Stimulated activated CD8-positive, alpha-beta memory T cell treated with anti-CD3 and anti-CD28 coated beads, Interleukin-15, amount 100 ng/mL, for 1 hour (primary cell): ENCODE results near the gene MTHFR.

Source experiments
- DNase-seq: peaks from one replicate; pipeline ENCODE4 v3.0.0-alpha.2; 2020; ENCODE audit warnings: low read depth

MTHFR gene

DNA sequence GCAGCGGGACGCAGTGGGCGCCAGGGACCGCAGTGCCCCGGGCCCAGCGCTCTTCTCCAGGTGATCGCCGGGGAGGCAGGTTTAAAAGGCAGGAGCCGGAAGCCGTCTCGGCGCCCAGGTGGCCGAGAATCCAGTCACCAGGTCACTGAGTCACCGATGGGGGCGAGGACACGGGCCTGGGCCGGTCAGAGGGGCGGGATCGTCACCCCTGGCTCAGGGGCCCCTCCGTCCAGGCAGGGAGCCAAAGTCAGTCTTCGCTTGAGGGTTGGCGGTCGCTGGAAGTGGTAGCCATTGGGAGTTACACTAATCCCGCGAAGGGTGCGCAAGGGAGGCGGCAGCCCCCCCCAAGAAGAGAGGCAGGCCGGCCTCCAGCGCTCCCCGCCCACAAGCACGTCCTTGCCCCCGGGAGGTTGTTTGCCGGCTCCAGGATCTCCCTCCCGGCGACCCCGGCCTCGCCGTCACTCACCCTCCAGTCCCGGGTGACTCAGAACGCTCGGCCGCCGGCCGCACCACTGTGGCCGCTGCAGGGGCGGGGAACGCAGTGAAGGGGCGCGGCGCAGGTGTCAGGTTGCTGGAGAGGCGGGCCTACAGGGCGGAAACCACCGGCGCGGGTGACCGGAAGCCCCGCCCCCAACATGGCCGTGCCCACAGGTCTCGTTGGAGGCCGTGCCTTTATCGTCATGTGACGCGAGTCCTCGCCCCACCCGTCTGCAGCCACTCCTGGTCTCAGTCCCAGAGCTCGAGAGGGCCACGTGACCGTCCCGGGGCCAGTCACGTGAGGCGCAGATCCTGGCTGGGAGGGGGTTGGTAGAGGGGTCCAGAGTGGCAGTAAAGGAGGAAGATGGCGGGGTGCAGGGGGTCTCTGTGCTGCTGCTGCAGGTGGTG, at the start of gene MTHFR, which contains the start of gene CLCN6:
TSS of gene MTHFR (minus strand) at position 543 of the 885 bp plus-strand sequence. CDS start 2,848 bp downstream, outside the sequence.
TSS of gene CLCN6 (plus strand) at position 770 of the 885 bp plus-strand sequence. CDS start at position 842, 72 bp downstream.
- DNase-seq = peak; percentile 93

DNA sequence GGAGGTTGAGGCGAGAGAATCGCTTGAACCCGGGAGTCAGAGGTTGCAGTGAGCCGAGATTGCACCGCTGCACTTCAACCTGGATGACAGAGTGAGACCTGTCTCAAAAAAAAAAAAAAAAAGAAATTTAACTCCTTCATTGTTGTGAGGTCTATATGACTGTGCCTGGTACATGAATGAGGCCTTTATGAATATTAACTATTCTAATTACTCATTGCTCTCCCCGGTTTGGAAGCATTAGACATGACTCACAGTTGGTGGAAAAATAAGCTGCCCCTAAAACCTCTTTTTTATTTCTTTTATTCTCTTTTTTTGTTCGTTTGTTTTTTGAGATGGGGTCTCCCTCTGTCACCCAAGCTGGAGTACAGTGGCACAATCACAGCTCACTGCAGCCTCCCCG, 49.7 kb upstream of the MTHFR start:
- no peak for DNase-seq

DNA sequence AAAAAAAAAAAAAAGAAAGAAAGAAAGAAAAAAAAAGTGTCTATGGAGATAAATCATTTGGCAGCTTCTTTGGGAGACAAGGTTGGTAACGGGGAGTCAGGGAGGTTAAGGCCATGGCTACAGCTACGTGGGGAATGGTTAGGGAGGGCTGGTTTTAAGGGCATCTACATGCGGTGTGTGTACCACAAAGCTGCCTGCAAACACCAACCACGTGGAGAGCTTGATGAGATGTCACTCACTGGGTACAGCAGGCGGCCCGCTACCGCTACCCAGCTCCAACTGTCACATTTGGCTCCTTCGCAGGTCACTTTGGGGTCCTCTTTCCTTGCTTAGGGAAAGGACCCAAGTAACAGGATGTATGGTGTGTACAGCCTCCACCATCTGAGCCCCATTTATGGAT, 48.8 kb upstream of the MTHFR start:
- DNase-seq = no peak

DNA sequence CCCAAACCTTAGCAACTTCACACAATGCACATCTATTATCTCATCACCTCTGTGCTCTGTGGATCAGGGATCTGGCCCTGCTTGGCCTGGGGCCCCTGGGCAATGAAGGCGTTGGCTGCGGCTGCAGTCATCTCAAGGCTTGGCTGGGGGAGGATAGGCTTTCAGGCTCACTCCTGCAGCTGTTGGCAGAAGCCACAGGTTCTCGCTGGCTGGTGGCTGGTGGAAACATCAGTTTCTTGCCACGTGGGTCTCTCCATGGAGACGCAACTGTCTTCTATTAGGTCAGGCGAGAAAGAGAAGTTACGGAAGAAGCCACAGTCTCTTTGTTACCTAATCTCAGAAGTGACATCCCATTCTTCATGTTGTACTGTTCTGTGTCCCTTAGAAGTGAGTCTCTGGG, 45.4 kb upstream of the MTHFR start:
- no peak for DNase-seq

DNA sequence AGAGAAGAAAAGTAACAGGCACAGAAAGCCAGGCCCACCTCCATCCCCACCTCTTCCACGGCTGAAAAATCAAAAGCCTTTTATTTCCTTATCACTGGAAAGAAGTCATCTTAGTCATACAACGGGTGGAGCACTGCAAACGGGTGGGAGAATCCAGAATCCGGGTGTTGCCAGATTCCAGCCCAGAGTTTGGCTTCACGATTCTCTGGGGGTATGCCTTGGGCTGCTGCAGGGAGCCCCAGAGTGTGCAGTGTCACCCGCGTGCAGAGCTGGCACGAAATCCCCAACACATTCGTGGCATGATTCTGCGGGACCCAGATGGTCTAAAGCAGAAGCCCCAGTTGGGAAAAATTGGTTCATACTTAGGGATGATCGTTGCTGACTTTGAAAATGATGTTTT, 44.4 kb upstream of the MTHFR start:
- no peak for DNase-seq

DNA sequence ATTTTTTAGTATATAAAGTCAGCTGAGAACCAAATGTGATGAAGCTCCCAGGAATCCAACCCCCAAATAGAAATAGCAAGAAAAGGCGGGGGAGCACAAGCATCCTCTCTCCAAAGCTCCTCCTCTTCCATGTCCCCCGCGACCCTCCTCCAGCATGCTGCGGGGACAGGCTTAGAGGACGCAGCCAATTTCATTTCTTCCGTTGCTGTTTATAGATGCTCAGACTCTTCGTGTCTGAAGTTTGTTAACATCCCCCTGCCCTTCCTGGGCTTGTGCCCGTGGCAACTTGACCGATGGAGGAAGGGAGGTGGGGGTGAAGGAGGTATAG, 42.6 kb upstream of the MTHFR start:
- no peak for DNase-seq

DNA sequence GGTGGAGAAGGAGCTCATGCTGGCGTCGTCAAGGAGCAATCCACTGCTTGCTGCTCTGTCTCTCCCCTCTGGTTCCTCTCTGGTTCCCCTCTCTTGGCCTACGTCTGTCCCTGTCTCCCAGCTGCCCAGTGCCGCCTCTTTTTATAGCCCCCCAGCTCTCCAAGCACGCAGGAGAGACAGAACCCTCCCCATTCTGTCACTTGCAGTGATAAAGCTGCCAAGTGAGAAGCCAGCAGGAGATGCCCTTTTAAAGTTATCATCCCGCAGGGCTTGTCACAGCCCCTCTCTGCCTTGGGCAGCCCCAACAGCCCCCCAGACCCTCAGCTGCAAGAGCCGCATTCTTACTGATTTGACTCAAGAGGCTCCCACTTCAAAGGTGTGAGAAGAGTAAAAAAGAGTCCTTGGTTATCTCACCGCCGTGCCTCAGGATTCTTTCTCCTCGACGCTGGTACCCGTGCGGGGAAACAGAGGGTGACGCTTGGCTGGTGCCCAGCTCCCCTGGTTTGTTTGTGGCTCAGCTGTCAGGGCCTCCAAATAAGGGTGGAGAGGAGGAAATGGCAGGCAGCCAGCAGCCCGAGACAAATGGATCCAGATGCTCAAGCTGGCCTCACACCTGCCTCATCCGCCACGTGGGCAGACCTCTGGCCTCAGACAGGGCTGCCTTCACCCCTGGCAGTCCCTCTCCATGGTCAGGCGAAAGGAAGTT, 42.1 kb upstream of the MTHFR start, which contains the start of gene NPPA:
TSS of gene NPPA (minus strand) at position 117 of the 706 bp plus-strand sequence. CDS start at position 18, 99 bp downstream.
- DNase-seq = no peak

DNA sequence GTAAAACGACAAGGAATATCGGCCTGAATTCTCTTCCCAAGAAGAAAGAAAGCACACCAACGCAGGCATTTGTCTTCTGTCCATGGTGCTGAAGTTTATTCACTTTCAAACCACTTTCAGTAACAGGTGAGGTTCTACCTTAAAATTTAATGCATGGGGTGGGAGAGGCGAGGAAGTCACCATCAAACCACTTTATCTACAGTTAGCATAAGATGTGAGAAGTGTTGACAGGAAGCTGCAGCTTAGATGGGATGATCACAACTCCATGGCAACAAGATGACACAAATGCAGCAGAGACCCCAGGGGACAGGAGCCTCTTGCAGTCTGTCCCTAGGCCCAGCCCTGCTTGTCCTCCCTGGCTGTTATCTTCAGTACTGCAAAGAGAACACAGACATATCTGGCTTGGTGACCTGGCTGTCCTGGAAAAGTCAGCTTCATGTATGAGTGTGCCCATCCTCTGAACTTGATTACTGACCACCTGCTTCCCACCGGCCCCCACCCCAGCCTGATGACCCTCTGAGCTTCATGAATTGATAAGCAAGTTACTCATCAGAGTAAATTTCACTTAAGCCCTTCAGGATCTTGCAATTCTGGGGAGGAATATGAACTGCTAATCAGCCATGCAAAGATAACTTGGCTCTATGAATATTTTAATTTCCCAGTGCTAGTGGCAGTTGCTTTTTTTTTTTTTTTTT, 40.0 kb upstream of the MTHFR start:
- DNase-seq = no peak

DNA sequence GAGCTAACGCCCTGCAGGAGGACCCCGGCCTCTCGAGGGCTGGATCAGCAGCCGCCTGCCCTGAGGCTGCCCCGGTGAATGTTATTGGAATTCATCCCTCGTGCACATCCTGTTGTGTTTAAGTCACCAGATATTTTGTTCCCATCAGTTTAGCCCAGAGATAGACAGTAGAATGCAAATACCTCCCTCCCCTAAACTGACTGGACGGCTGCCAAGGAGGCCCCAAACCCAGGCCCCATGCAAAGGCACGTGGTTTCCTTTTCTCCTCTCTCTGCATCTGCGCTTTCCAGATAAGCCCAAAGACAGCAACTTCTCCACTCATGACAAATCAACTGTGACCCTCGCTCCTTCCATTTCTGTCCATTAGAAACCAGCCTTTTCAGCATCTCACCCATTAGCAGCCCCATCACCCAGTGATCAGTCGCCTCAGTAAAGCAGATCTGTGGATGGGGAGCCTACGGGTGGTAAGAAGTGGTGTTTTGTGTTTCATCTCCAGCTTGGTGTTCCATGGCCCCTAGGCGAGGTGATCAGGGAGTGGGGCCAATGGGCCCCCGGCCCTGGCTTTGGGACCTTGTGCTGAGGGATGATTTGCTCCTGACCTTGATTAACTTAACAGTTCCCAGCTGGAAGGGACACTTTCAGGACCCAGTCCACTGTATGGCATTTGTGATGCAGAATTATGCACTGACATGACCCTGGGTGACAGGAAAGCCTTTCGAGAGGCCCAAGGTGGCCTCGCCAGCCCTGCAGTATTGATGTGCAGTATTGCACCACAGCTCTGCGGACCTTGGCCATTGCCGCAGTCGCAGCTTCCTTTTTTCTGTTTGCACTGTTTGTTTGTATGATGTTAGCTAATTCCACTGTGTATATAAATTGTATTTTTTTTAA, 36.6 kb upstream of the MTHFR start:
- DNase-seq = no peak

DNA sequence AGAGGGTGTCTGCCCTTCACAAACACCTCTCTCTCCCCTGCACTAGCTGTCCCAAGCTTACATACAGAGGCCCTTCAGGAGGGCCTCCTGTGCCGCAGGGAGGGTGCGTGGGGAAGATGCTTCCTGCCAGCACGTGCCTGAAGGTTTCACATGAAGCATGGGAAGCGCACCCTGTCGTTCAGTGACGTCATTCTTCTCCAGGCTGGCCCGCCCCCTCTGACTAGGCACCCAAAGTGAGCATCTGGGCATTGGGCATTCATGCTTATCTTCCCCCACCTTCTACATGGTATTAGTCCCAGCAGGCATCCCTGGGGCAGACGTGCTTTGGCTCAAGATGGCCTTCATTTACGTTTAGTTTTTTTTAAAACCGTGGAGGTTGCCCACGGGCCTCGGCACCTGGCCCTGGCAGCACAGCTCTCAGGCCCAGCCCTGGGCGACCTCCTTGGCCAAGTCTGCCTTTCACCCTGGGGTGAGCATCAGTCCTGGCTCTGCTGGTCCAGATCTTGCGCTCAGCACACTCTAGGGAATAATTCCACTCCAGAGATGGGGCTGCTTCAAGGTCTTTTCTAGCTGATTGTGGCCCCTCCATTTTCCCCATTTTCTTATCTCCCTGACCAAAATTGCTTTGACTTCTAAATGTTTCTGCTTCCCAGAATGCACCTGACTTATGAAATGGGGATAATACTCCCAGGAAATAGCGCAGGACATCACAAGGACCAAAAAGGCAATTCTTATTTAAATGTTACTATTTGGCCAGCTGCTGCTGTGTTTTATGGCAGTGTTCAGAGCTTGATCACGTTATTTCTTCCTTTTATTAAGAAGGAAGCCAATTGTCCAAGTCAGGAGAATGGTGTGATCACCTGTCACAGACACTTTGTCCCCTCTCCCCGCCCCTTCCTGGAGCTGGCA, 35.7 kb upstream of the MTHFR start:
- DNase-seq = no peak

DNA sequence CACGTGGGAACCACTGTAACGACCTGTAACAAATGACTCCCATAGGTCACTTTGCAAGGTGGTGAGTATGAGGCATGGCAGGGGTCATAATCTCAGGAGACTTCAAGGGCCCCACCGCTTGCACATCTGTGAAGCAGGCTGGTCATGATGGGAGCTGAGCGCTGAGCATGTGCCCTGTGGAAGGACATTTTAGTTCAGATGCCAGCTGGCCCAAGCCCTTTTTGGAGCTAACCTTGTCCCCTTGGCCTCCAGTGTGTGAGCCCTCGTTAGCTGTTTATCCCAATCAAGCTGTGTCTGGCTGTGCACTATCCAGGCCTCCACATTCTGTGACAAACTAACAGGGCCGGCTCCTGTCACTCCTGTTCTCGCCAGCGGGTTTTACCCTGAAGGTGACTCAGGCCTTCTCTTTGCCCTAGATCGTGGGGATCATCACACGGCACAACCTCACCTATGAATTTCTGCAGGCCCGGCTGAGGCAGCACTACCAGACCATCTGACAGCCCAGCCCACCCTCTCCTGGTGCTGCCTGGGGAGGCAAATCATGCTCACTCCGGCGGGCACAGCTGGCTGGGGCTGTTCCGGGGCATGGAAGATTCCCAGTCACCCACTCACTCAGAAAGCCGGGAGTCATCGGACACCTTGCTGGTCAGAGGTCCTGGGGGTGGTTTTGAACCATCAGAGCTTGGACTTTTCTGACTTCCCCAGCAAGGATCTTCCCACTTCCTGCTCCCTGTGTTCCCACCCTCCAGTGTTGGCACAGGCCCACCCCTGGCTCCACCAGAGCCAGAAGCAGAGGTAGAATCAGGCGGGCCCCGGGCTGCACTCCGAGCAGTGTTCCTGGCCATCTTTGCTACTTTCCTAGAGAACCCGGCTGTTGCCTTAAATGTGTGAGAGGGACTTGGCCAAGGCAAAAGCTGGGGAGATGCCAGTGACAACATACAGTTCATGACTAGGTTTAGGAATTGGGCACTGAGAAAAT, 34.3 kb upstream of the MTHFR start:
- DNase-seq = no peak

DNA sequence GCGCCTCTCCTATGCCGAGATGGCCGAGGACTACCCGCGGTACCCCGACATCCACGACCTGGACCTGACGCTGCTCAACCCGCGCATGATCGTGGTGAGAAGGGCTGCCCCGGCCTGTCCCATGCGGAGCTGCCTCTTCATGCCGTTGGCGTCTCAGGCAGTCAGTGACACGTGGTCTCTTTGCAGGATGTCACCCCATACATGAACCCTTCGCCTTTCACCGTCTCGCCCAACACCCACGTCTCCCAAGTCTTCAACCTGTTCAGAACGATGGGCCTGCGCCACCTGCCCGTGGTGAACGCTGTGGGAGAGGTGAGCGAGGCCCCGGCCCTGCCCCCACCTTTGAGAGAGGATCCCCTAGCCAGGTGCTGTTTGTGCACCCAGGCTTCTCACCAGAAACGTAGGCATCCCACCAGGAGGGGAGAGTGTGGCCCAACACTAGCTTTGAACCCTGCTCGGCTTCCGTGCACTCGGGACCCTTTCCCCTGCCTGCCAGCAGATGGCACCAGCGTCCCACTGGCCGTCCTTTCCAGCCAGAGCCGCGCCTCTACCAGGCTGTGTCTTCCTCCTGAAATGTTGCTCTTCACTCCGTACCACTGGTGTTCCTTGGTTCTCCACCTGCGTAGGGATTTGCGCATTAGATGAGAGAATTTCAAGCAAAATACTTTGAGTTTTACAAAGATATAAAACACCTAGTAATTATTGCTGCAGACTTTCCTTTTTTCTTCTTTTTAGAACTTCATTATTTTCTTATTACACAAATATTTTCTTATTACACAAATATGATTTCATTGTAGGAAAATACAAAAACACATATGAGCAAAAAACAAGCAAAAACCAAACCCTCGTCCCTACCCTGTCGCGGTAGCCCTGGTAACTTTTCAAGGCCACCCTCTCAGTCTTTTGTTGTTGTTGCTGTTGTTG, 32.8 kb upstream of the MTHFR start:
- peak; percentile 51 for DNase-seq

DNA sequence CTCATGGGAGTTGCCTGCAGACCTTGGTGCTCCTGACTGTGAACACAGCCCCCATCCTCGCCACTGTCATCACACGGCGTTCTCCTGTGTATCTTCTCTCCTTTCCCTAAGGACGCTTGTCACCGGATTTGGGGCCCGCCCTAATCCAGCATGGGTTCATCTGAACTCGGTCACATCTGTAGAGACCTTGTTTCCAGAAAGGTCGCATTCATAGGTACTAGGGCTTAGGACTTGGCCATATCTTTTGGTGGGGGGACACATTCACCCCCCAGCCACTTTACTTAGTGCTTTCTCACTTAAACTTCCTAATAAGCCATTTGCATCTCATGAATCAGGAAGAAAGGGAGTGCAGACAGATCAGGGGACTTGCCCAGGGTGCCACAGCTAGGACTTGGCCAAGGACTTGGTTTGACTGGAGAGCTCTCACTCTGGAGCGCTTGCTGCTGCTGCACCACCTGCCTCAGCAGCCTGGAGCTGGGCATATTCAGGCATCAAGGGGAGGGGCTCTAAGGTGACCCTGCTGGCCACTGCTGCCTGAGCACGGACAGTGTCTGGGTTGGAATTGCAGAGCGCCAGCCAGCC, 32.1 kb upstream of the MTHFR start:
- no peak for DNase-seq

DNA sequence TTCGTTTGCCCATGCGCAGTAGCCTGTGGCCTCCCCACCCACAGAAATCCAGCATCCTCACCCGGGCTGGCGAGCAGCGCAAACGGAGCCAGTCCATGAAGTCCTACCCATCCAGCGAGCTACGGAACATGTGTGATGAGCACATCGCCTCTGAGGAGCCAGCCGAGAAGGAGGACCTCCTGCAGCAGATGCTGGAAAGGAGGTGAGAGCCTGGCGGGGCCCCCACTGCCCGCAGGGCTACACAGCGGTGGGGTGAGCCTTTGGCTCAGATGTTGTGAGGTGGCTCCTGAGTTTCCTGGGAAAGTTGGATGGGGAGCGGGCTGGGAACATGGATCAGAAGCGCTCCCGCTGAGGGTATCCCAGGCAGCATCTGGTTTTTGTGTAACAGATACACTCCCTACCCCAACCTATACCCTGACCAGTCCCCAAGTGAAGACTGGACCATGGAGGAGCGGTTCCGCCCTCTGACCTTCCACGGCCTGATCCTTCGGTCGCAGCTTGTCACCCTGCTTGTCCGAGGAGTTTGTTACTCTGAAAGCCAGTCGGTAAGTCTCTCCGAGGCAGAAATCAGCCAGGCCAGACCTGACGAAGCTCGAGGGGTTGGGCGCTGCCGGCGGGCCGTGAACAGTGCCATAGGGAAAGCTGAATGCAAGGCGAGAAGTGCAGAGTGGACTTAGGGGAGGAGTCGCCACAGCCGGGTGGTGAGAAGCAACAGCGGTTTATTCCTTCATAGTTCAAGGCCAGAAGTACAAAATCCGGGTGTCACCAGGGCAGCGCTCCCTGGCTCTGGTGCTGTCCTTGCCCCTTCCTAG, 31.4 kb upstream of the MTHFR start:
- no peak for DNase-seq

DNA sequence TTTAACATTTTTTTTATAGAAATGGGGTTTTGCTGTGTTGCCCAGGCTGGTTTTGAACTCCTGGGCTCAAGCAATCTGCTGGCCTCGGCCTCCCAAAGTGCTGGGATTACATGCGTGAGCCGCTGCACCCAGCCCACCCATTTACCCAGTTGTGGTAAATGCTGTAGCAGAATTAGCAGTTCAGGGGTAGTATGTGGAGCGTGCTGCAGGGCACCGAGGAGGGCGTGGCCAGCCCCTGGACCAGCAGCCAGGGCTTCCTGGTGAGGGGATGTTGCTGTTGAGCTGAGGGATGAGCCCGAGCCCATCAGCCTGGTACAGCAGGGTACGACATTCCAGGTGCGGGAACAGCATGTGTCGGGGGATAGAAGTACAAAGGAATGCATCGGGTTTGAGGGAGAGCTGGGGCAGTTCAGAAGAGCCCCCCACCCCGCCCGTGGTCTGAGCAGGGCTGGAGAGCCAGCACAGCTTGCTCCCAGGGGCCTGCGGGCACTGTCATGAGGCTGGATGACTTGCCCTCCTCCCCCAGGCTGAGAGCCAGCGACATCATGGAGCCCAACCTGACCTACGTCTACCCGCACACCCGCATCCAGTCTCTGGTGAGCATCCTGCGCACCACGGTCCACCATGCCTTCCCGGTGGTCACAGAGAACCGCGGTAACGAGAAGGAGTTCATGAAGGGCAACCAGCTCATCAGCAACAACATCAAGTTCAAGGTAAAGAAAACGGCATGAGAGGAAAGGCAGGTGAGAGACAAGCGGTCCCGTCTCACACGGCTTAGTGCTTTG, 29.9 kb upstream of the MTHFR start:
- no peak for DNase-seq

DNA sequence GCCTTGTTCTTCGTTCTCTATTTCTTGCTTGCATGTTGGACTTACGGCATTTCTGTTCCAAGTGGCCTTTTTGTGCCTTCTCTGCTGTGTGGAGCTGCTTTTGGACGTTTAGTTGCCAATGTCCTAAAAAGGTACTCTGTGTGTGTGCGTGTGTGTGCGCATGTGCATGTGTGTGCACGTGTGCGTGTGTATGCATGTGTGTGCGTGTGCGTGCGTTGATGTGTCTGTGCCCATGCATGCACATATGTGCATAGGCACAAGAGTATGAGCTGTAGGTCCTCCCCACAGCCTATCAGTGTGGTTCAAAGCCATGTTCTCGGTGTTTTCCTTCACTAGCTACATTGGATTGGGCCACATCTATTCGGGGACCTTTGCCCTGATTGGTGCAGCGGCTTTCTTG, 28.1 kb upstream of the MTHFR start:
- DNase-seq = no peak
